Tibial nerve (tissue), 4 donors: ENCODE measurements around the gene DMD.

ENCODE experiments used
- CTCF ChIP-seq, 5 experiments: fragments of 200-600 bp in 3 of 5; fragments of 450-650 bp in 2 of 5; sonication (generic) in 3 of 5; IDR thresholded peaks; one replicate each; pipeline ENCODE4 v1.5.1; 2016 to 2019; ENCODE audit warnings: antibody characterized with exemption in 5 of 5, mild to moderate bottlenecking in 3 of 5, moderate library complexity in 2 of 5
- EP300 ChIP-seq, 2 donors: sonication (generic); formaldehyde crosslinking; IDR thresholded peaks; one replicate each; pipeline ENCODE4 v1.6.1; 2017; ENCODE audit warnings: antibody characterized with exemption in 2 of 2, mild to moderate bottlenecking in 1 of 2
- POLR2A ChIP-seq, 2 donors: fragments of 450-650 bp; IDR thresholded peaks; one replicate each; pipeline ENCODE4 v1.6.1; 2017; ENCODE audit warnings: antibody characterized with exemption in 2 of 2, mild to moderate bottlenecking in 2 of 2, moderate library complexity in 2 of 2

GRCh38 chrX:31126205-31126604, 2085.1 kb downstream of the DMD start:
- TF ChIP-seq CTCF (IDR thresholded peaks at IDR 0.05) = no peak
- TF ChIP-seq POLR2A (IDR thresholded peaks at IDR 0.05) = no peak
- TF ChIP-seq EP300 (IDR thresholded peaks at IDR 0.05) = no peak
